ENCODE results near the gene TMEM178A. TPM values are rescaled to one million over a fixed set of nuclear protein-coding genes. Genes with fewer than 3 reads are reported as not detected.

TMEM178A gene
- total and polyA plus RNA-seq, 7 donors, result 0.10 to 1.6 (median 0.46) TPM

GRCh38 chr2:39645826-39646225 is 19.9 kb upstream of the TMEM178A start:
- 95 to 99% (median 99%) methylated on average over 2 of the region's 2 CpGs for WGBS, 3 donors
- Histone ChIP-seq H3K27ac (no peak overlapping the region), H3K36me3 (ENCODE audit: insufficient read depth in 1 of 2, low read depth in 1 of 2) (no peaks in the 10 kb centered on the region), H3K9me3 (no peaks in the 10 kb centered on the region), H3K4me1 (peaks cover 11% of the 10 kb centered on the region), H3K27me3 (ENCODE audit: insufficient read depth in 3 of 3, low read length in 2 of 3) (no peaks in the 10 kb centered on the region), H3K4me3 (no peak overlapping the region)
- intact Hi-C loops (cut with DNase I), result no loop called here
- ATAC-seq (no peak), DNase-seq (no peak)
- TF ChIP-seq CTCF (IDR thresholded peaks at IDR 0.05), result no peak

GRCh38 chr2:39646267-39646666 is 19.4 kb upstream of the TMEM178A start:
- Histone ChIP-seq H3K9me3 (no peaks in the 10 kb centered on the region), H3K36me3 (ENCODE audit: insufficient read depth in 1 of 2, low read depth in 1 of 2) (no peaks in the 10 kb centered on the region), H3K27ac (no peak overlapping the region), H3K27me3 (ENCODE audit: insufficient read depth in 3 of 3, low read length in 2 of 3) (no peaks in the 10 kb centered on the region), H3K4me3 (no peak overlapping the region), H3K4me1 (peaks cover 11% of the 10 kb centered on the region)
- no peak for TF ChIP-seq CTCF (IDR thresholded peaks at IDR 0.05)
- intact Hi-C loops (cut with DNase I), result no loop called here
- no peak for DNase-seq
- WGBS, 3 donors, result 98 to 100% (median 100%) methylated on average over 1 of the region's 1 CpG
- no peak for ATAC-seq

GRCh38 chr2:39647104-39647765 is 18.5 kb upstream of the TMEM178A start:
- WGBS, 3 donors, result 89 to 97% (median 92%) methylated on average over 3 of the region's 3 CpGs
- peaks cover 3% of the 10 kb centered on the region for H3K4me1 ChIP-seq
- no peak overlapping the region for H3K27ac ChIP-seq
- ATAC-seq (no peak), DNase-seq (no peak)
- no peak overlapping the region for H3K4me3 ChIP-seq
- intact Hi-C loops (cut with DNase I), result no loop called here
- no peaks in the 10 kb centered on the region for H3K36me3 ChIP-seq (ENCODE audit: insufficient read depth in 1 of 2, low read depth in 1 of 2)
- no peaks in the 10 kb centered on the region for H3K27me3 ChIP-seq (ENCODE audit: insufficient read depth in 3 of 3, low read length in 2 of 3)
- TF ChIP-seq CTCF (IDR thresholded peaks at IDR 0.05), result no peak
- no peaks in the 10 kb centered on the region for H3K9me3 ChIP-seq

GRCh38 chr2:39648580-39648979 is 17.1 kb upstream of the TMEM178A start:
- no peaks in the 10 kb centered on the region for H3K9me3 ChIP-seq
- DNase-seq (no peak), ATAC-seq (no peak)
- TF ChIP-seq CTCF (IDR thresholded peaks at IDR 0.05), result no peak
- no peak overlapping the region for H3K4me3 ChIP-seq
- no peaks in the 10 kb centered on the region for H3K36me3 ChIP-seq (ENCODE audit: insufficient read depth in 1 of 2, low read depth in 1 of 2)
- no peak overlapping the region for H3K27ac ChIP-seq
- intact Hi-C loops (cut with DNase I), result no loop called here
- H3K4me1 ChIP-seq, result no peaks in the 10 kb centered on the region
- no peaks in the 10 kb centered on the region for H3K27me3 ChIP-seq (ENCODE audit: insufficient read depth in 3 of 3, low read length in 2 of 3)

GRCh38 chr2:39649511-39649910 is 16.2 kb upstream of the TMEM178A start:
- Histone ChIP-seq H3K4me3 (no peak overlapping the region), H3K9me3 (no peaks in the 10 kb centered on the region), H3K36me3 (ENCODE audit: insufficient read depth in 1 of 2, low read depth in 1 of 2) (no peaks in the 10 kb centered on the region), H3K27ac (no peak overlapping the region), H3K4me1 (no peaks in the 10 kb centered on the region), H3K27me3 (ENCODE audit: insufficient read depth in 3 of 3, low read length in 2 of 3) (no peaks in the 10 kb centered on the region)
- DNase-seq (no peak), ATAC-seq (no peak)
- no peak for TF ChIP-seq CTCF (IDR thresholded peaks at IDR 0.05)
- intact Hi-C loops (cut with DNase I), result no loop called here
- 96 to 98% (median 98%) methylated on average over 2 of the region's 2 CpGs for WGBS, 3 donors
